Measurements from ENCODE around the gene THTPA.

DNA sequence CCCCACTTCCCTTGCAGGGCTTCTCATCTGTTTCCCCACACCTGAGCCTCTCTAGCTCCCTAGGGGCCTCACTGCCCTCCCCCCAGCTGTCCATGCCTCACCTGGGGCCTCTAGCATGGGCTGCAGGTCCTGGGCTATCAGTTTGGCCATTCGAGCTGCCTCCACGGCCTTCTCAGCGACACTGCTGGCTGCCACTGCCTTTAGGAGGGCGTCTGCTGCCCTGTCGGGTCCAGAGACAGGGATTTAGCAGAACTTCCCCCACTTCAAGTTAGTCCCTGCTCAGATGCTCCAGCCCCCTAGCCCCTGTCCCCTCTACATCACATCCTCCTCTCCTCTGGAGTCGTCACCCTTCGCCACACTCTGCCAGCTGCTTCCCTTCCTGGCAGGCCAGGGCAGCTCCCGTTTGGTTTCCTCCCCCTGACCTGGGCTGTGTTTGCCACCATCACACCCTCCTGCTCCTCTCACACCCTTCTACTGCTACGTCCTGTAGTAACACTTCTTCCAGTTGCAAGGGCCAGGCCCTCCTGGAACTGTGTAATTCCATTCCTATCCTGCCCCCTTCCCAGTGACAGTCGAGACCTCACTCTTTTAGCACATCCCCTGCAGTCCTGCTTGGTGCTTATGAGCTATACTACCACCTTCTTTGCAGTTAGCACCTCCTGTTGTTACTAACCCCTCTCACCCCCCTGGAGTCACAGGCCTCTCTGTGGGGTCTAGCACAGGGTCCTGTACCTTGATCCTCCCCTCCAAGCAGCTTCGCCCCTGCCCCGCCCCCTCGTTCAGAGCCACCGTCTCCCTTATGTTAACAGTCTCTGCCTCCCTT, 15.8 kb downstream of the THTPA start:
- no peak for TF ChIP-seq POLR2A (IDR thresholded peaks at IDR 0.05)
- TF ChIP-seq, protein P1, sequence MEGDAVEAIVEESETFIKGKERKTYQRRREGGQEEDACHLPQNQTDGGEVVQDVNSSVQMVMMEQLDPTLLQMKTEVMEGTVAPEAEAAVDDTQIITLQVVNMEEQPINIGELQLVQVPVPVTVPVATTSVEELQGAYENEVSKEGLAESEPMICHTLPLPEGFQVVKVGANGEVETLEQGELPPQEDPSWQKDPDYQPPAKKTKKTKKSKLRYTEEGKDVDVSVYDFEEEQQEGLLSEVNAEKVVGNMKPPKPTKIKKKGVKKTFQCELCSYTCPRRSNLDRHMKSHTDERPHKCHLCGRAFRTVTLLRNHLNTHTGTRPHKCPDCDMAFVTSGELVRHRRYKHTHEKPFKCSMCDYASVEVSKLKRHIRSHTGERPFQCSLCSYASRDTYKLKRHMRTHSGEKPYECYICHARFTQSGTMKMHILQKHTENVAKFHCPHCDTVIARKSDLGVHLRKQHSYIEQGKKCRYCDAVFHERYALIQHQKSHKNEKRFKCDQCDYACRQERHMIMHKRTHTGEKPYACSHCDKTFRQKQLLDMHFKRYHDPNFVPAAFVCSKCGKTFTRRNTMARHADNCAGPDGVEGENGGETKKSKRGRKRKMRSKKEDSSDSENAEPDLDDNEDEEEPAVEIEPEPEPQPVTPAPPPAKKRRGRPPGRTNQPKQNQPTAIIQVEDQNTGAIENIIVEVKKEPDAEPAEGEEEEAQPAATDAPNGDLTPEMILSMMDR (IDR thresholded peaks at IDR 0.05), result no peak
